CD4-positive, alpha-beta T cell treated with Interleukin-4 for 1 hour (primary cell): ENCODE data around the gene DNAJA4.

Experiments used
- DNase-seq, 2 donors: peaks; one replicate each; pipeline ENCODE4 v3.0.0-alpha.2; 2020 to 2022

DNAJA4 gene

GRCh38 chr15:78282324-78282723, 18.0 kb downstream of the DNAJA4 start:
- DNase-seq = no peak

GRCh38 chr15:78284758-78285157, 20.4 kb downstream of the DNAJA4 start:
- DNase-seq = no peak

GRCh38 chr15:78290222-78290621, 25.9 kb downstream of the DNAJA4 start:
- no peak for DNase-seq

- DNase-seq = no peak
Observed at GRCh38 chr15:78291052-78291451, 26.7 kb downstream of the DNAJA4 start.

- DNase-seq = no peak
Observed at GRCh38 chr15:78291698-78292097, 27.3 kb downstream of the DNAJA4 start.

- DNase-seq = no peak
Observed at GRCh38 chr15:78292219-78292618, 27.9 kb downstream of the DNAJA4 start.

GRCh38 chr15:78299101-78299930, 35.0 kb downstream of the DNAJA4 start, which contains the start of gene SKIC8:
Gene SKIC8, minus strand, starts transcription at chr15:78299609. Its CDS starts 3,923 bp downstream, at chr15:78295686.
- peak; percentile 90 to 92 for DNase-seq

GRCh38 chr15:78301326-78301725, 37.0 kb downstream of the DNAJA4 start:
- DNase-seq = no peak

- no peak for DNase-seq
Observed at GRCh38 chr15:78301828-78302227, 37.5 kb downstream of the DNAJA4 start.

GRCh38 chr15:78302579-78303312, 38.4 kb downstream of the DNAJA4 start:
- no peak for DNase-seq

GRCh38 chr15:78304216-78305066, 40.1 kb downstream of the DNAJA4 start:
- DNase-seq = no peak

- no peak for DNase-seq
Observed at GRCh38 chr15:78306176-78306774, 41.9 kb downstream of the DNAJA4 start.

GRCh38 chr15:78307976-78308375, 43.6 kb downstream of the DNAJA4 start:
- DNase-seq = peak in 1 of 2 donors; percentile 26

- DNase-seq = peak; percentile 26 to 45
Observed at GRCh38 chr15:78308422-78309032, 44.2 kb downstream of the DNAJA4 start.

- no peak for DNase-seq
Observed at GRCh38 chr15:78311292-78311691, 46.9 kb downstream of the DNAJA4 start.

GRCh38 chr15:78312536-78312935, 48.2 kb downstream of the DNAJA4 start:
- DNase-seq = no peak

- no peak for DNase-seq
Observed at GRCh38 chr15:78312957-78313356, 48.6 kb downstream of the DNAJA4 start.

- no peak for DNase-seq
Observed at GRCh38 chr15:78313383-78313782, 49.0 kb downstream of the DNAJA4 start.

- DNase-seq = no peak
Observed at GRCh38 chr15:78314181-78314581, 49.8 kb downstream of the DNAJA4 start.

GRCh38 chr15:78315686-78316282, 51.4 kb downstream of the DNAJA4 start:
- no peak for DNase-seq

- no peak for DNase-seq
Observed at GRCh38 chr15:78316283-78317083, 52.1 kb downstream of the DNAJA4 start.
